HepG2 (cell line): Measurements from ENCODE around the gene PLD6. TPM values are rescaled to one million over a fixed set of nuclear protein-coding genes. Genes with fewer than 3 reads are reported as not detected.

Experiments used
- ATAC-seq: fragments of 200-7000 bp; cut with Tn5 transposase; 3 replicates; pipeline ENCODE4 v1.9.1; 2020; ENCODE audit warnings: mild to moderate bottlenecking, moderate library complexity
- BruUV-seq: library from RNA; stranded (reverse); fragments of 400-500 nt; replicated peaks from 2 replicates; lab custom pipeline; 2021; lab: Mats Ljungman, UMichigan
- CTCF ChIA-PET: fragments of 300-600 bp; formaldehyde crosslinking; extraction: SDS; loops from one replicate; lab custom pipeline; 2021; ENCODE audit warnings: low total read pairs, inconsistent platforms, low intra/inter-chr PET ratio; lab: Yijun Ruan, JAX
- POLR2A ChIA-PET: fragments of 350-600 bp; sonication (Branson Sonifier 250); formaldehyde crosslinking; loops from one replicate; lab custom pipeline; 2020; ENCODE audit warnings: antibody characterized with exemption, inconsistent platforms; lab: Yijun Ruan, JAX
- DNase-seq: peaks from one replicate; pipeline ENCODE4 v3.0.0-alpha.2; 2015; ENCODE audit warnings: low spot score
- FAIRE-seq: peaks from 3 replicates; lab custom pipeline; 2011; peaks lifted over from hg19 to GRCh38; lab: Jason Lieb, UNC
- H2AFZ ChIP-seq: one replicate; pipeline ENCODE4 v1.6.1; 2011; ENCODE audit warnings: low read length, inconsistent platforms
- H3K27ac ChIP-seq: fragments of 300-600 bp; 3 replicates; pipeline ENCODE4 v1.8.0; 2011; ENCODE audit warnings: mixed run types, mild to moderate bottlenecking, mixed read lengths, low read length, inconsistent platforms; ENCODE audit not compliant: insufficient read depth; ENCODE audit errors: extremely low read length
- H3K27me3 ChIP-seq, 2 experiments: fragments of 200-600 bp in 1 of 2; 2 replicates in 1 of 2; 3 replicates in 1 of 2; pipeline versions ENCODE4 v1.6.0 to v1.8.0; 2011; ENCODE audit warnings: low read length in 2 of 2, mild to moderate bottlenecking in 2 of 2, moderate library complexity in 2 of 2, inconsistent platforms in 1 of 2; ENCODE audit not compliant: insufficient read depth in 2 of 2, control insufficient read depth in 1 of 2
- H3K36me3 ChIP-seq, 2 experiments: fragments of 200-600 bp in 1 of 2; replicated peaks in 1 of 2; 2 replicates in 1 of 2; 3 replicates in 1 of 2; pipeline versions ENCODE4 v1.5.1 to v1.8.0; 2011; ENCODE audit warnings: low read length in 2 of 2, inconsistent platforms in 1 of 2; ENCODE audit not compliant: insufficient read depth in 2 of 2, control insufficient read depth in 1 of 2
- H3K4me1 ChIP-seq: 2 replicates; pipeline ENCODE4 v1.5.1; 2012; ENCODE audit warnings: low read length, inconsistent platforms; ENCODE audit not compliant: insufficient read depth
- H3K4me2 ChIP-seq: 2 replicates; pipeline ENCODE4 v1.6.0; 2011; ENCODE audit warnings: low read depth, low read length, inconsistent platforms
- H3K4me3 ChIP-seq, 3 experiments: fragments of 200-600 bp in 1 of 3; sonication (generic), shearing (Covaris generic) in 1 of 3; replicated peaks in 1 of 3; 2 replicates each; pipeline ENCODE4 v1.5.1; 2011 to 2016; ENCODE audit warnings: low read length in 3 of 3, inconsistent platforms in 2 of 3, low read depth in 2 of 3, mild to moderate bottlenecking in 2 of 3, control low read depth in 1 of 3, mixed read lengths in 1 of 3; ENCODE audit not compliant: insufficient read depth in 1 of 3
- H3K79me2 ChIP-seq: one replicate; pipeline ENCODE4 v1.6.1; 2011; ENCODE audit warnings: low read length, inconsistent platforms; ENCODE audit not compliant: insufficient read depth
- H3K9ac ChIP-seq: 2 replicates; pipeline ENCODE4 v1.6.0; 2011; ENCODE audit warnings: mild to moderate bottlenecking, low read depth, low read length, inconsistent platforms; ENCODE audit not compliant: insufficient read depth
- H3K9me3 ChIP-seq: 2 replicates; pipeline ENCODE4 v1.5.1; 2012; ENCODE audit warnings: mild to moderate bottlenecking, low read length
- H4K20me1 ChIP-seq: 2 replicates; pipeline ENCODE4 v1.6.0; 2011; ENCODE audit warnings: inconsistent platforms, mild to moderate bottlenecking, low read length, moderate library complexity; ENCODE audit not compliant: insufficient read depth
- HDAC2 ChIP-seq: sonication (generic); formaldehyde crosslinking; IDR thresholded peaks from 2 replicates; pipeline ENCODE4 v1.4.0; 2020; ENCODE audit warnings: missing genetic modification reagents
- IKZF1 ChIP-seq: fragments of 450-650 bp; IDR thresholded peaks from 2 replicates; pipeline ENCODE4 v1.7.1; 2016
- JARID2 ChIP-seq: sonication (generic); formaldehyde crosslinking; IDR thresholded peaks from 2 replicates; pipeline ENCODE4 v1.8.1; 2023; ENCODE audit warnings: missing genetic modification reagents, inconsistent platforms; ENCODE audit not compliant: insufficient replicate concordance
- MATR3 ChIP-seq: sonication (generic); formaldehyde crosslinking; IDR thresholded peaks from 2 replicates; pipeline ENCODE4 v1.4.0; 2020; ENCODE audit warnings: missing genetic modification reagents
- MLLT10 ChIP-seq: sonication (generic); formaldehyde crosslinking; IDR thresholded peaks from 2 replicates; pipeline ENCODE4 v1.4.0; 2020; ENCODE audit warnings: missing genetic modification reagents
- NR2F6 ChIP-seq, 2 experiments: IDR thresholded peaks; 2 replicates each; pipeline ENCODE4 v1.6.1; 2016; ENCODE audit warnings: antibody characterized with exemption in 1 of 2, mild to moderate bottlenecking in 1 of 2
- POGK ChIP-seq: sonication (generic); formaldehyde crosslinking; conservative IDR thresholded peaks from 2 replicates; pipeline ENCODE4 v1.8.0; 2022; ENCODE audit warnings: mild to moderate bottlenecking, moderate library complexity, missing genetic modification reagents
- POGZ ChIP-seq: sonication (generic); formaldehyde crosslinking; IDR thresholded peaks from 2 replicates; pipeline ENCODE4 v1.4.0; 2020; ENCODE audit warnings: mild to moderate bottlenecking, missing genetic modification reagents
- SP5 ChIP-seq: IDR thresholded peaks from 2 replicates; pipeline ENCODE4 v1.6.1; 2016; ENCODE audit warnings: low read depth, borderline replicate concordance
- ZKSCAN5 ChIP-seq: sonication (generic); formaldehyde crosslinking; IDR thresholded peaks from 2 replicates; pipeline ENCODE4 v1.5.1; 2020; ENCODE audit warnings: mild to moderate bottlenecking, missing genetic modification reagents
- ZNF280B ChIP-seq: sonication (generic); formaldehyde crosslinking; IDR thresholded peaks from 2 replicates; pipeline ENCODE4 v1.5.0; 2020; ENCODE audit warnings: missing genetic modification reagents, mild to moderate bottlenecking, borderline replicate concordance
- ZNF335 ChIP-seq: sonication (generic); formaldehyde crosslinking; IDR thresholded peaks from 2 replicates; pipeline ENCODE4 v1.4.0; 2020; ENCODE audit warnings: missing genetic modification reagents
- ZNF574 ChIP-seq: sonication (generic); formaldehyde crosslinking; IDR thresholded peaks from 2 replicates; pipeline ENCODE4 v1.4.0; 2020; ENCODE audit warnings: missing genetic modification reagents
- ZNF597 ChIP-seq: sonication (generic); formaldehyde crosslinking; IDR thresholded peaks from 2 replicates; pipeline ENCODE4 v1.5.0; 2020; ENCODE audit warnings: missing genetic modification reagents
- ZNF766 ChIP-seq: sonication (generic); formaldehyde crosslinking; IDR thresholded peaks from 2 replicates; pipeline ENCODE4 v1.5.0; 2020; ENCODE audit warnings: missing genetic modification reagents, borderline replicate concordance
- ZNF770 ChIP-seq: sonication (generic); formaldehyde crosslinking; IDR thresholded peaks from 2 replicates; pipeline ENCODE4 v1.5.0; 2020; ENCODE audit warnings: mild to moderate bottlenecking, missing genetic modification reagents
- ZSCAN31 ChIP-seq: sonication (generic); formaldehyde crosslinking; IDR thresholded peaks from 2 replicates; pipeline ENCODE4 v1.5.0; 2020; ENCODE audit warnings: low read depth, mild to moderate bottlenecking, missing genetic modification reagents
- WGBS: methylation state at CpG from one replicate; pipeline ENCODE4 v1.1.6; 2017; ENCODE audit warnings: low lambda C conversion rate; 5-methylcytosine and 5-hydroxymethylcytosine counted together
- in situ Hi-C: cut with HindIII; loops from 2 replicates; pipeline ENCODE4 v1.10.0; 2017; ENCODE audit warnings: low pct_unique_long_range_greater_than_20kb; ENCODE audit not compliant: extremely low pct_ligation_motif_present
- intact Hi-C: fragments of 100-400 bp; cut with micrococcal nuclease; formaldehyde crosslinking; loops from one replicate; pipeline ENCODE4 v1.10.0; 2022; ENCODE audit not compliant: unreplicated experiment
- polyA plus RNA-seq, 8 experiments: library from polyadenylated mRNA; depleted of rRNA in 3 of 8; stranded (reverse) in 7 of 8; unstranded in 1 of 8; fragments of >200 nt; fragmentation: Illumina TruSeq in 4 of 8; extraction: Trizol in 4 of 8; gene quantifications; 2 replicates each; pipeline versions ENCODE4 v1.2.1 to v1.2.3, GENCODE V29; 2011 to 2016; ENCODE audit warnings: low read depth in 4 of 8, missing spikeins in 1 of 8, mixed read lengths in 1 of 8; ENCODE audit not compliant: insufficient read depth in 1 of 8
- total RNA-seq, 5 experiments: library from RNA; depleted of rRNA; stranded (reverse); fragments of >200 nt; fragmentation: Illumina TruSeq; extraction: Trizol; gene quantifications; 2 replicates each; pipeline ENCODE4 v1.2.3, GENCODE V29; 2016; ENCODE audit warnings: low read depth in 1 of 5

PLD6 gene
- total and polyA plus RNA-seq, 2 of the 13 experiments (the other 11 are each of a cell fraction or from before 2014, with no cell fraction given), result 5.2 to 11.4 TPM

- intact Hi-C loops, result no loop called here
- H3K9ac ChIP-seq, result no peak overlapping the region
- in situ Hi-C loops, result no loop called here
- no peaks in the 10 kb centered on the region for H3K9me3 ChIP-seq
- H3K36me3 ChIP-seq, result peaks cover 33 to 74% of the 10 kb centered on the region in 2 experiments
- no peak overlapping the region for H3K4me3 ChIP-seq
- no TSS peak for BruUV-seq
- POLR2A ChIA-PET, result no interaction called here
- FAIRE-seq (no peak), DNase-seq (no peak), ATAC-seq (no peak)
- CTCF ChIA-PET, result no interaction called here
- H4K20me1 ChIP-seq, result no peaks in the 10 kb centered on the region
- H3K4me1 ChIP-seq, result no peaks in the 10 kb centered on the region
- WGBS, result 96% methylated on average over 8 of the region's 8 CpGs
- no peak overlapping the region for H3K4me2 ChIP-seq
- H3K27ac ChIP-seq, result no peak overlapping the region
- no peaks in the 10 kb centered on the region for H3K79me2 ChIP-seq
- H2AFZ ChIP-seq, result no peak overlapping the region
- H3K27me3 ChIP-seq, result no peaks in the 10 kb centered on the region; a peak in 1 of 5 replicates
- TF ChIP-seq SP5 (CRISPR knock-in tag) (no peak), NR2F6 (IDR thresholded peaks at IDR 0.05) (no peak), NR2F6 (CRISPR knock-in tag; IDR thresholded peaks at IDR 0.05) (no peak), ZNF766 (no peak), POGZ (CRISPR knock-in tag) (no peak), ZNF574 (CRISPR knock-in tag) (no peak), ZSCAN31 (CRISPR knock-in tag) (no peak), ZNF335 (CRISPR knock-in tag) (no peak), MLLT10 (CRISPR knock-in tag) (no peak), POGK (no peak), MATR3 (CRISPR knock-in tag) (no peak), ZNF280B (CRISPR knock-in tag) (no peak), ZNF597 (CRISPR knock-in tag) (no peak), HDAC2 (no peak), ZKSCAN5 (CRISPR knock-in tag) (no peak), JARID2 (CRISPR knock-in tag) (no peak), ZNF770 (CRISPR knock-in tag) (no peak), IKZF1 (no peak)
Measured at GRCh38 chr17:17215575-17215974, 9.4 kb upstream of the PLD6 start.
